ENCODE results near the gene SLC39A11. TPM values are rescaled to one million over a fixed set of nuclear protein-coding genes. Genes with fewer than 3 reads are reported as not detected.

Gene SLC39A11
- total and polyA plus RNA-seq, 4 donors = 18.9 to 44.9 (median 28.2) TPM

- WGBS = 96% methylated on average over 6 of the region's 6 CpGs
- no peak for DNase-seq (ENCODE audit: low spot score)
- Histone ChIP-seq H3K9ac (ENCODE audit: low read depth in 1 of 2, low read length in 2 of 2) (no peak overlapping the region), H3K36me3 (ENCODE audit: control insufficient read depth in 4 of 4, insufficient read depth in 3 of 4, low read depth in 1 of 4, low read length in 3 of 4) (peaks cover 0 to 5% (median 4%) of the 10 kb centered on the region in 4 donors), H3K27me3 (ENCODE audit: control insufficient read depth in 4 of 4, insufficient read depth in 4 of 4, low read length in 3 of 4) (no peaks in the 10 kb centered on the region), H3K4me1 (ENCODE audit: control insufficient read depth in 4 of 4, insufficient read depth in 4 of 4, low read length in 3 of 4) (no peaks in the 10 kb centered on the region), H3K4me3 (ENCODE audit: low read depth in 1 of 3, low read length in 3 of 3) (no peak overlapping the region), H3K9me3 (ENCODE audit: control insufficient read depth in 4 of 4, low read length in 3 of 4) (no peaks in the 10 kb centered on the region), H3K27ac (ENCODE audit: low read depth in 1 of 2, low read length in 2 of 2) (no peak overlapping the region)
- TF ChIP-seq SP1 (IDR thresholded peaks at IDR 0.05) = no peak
- no peak for TF ChIP-seq TAF1 (conservative IDR thresholded peaks at IDR 0.05)
- TF ChIP-seq MAX (IDR thresholded peaks at IDR 0.05) = no peak
- TF ChIP-seq ATF3 (IDR thresholded peaks at IDR 0.05) = no peak
- TF ChIP-seq REST (IDR thresholded peaks at IDR 0.05) = no peak
- no peak for TF ChIP-seq GABPA (IDR thresholded peaks at IDR 0.05 in 1 of 2, conservative IDR thresholded peaks at IDR 0.05 in 1 of 2)
- no peak for TF ChIP-seq RXRA (IDR thresholded peaks at IDR 0.05)
- no peak for TF ChIP-seq CTCF (IDR thresholded peaks at IDR 0.05; ENCODE audit: low read depth, low read length, missing input control)
- TF ChIP-seq YY1 (IDR thresholded peaks at IDR 0.05) = no peak
- TF ChIP-seq HNF4G (IDR thresholded peaks at IDR 0.05) = no peak
- no peak for TF ChIP-seq HNF4A (conservative IDR thresholded peaks at IDR 0.05)
- no peak for TF ChIP-seq FOXA2 (IDR thresholded peaks at IDR 0.05)
Measured at GRCh38 chr17:72832306-72832705, 260.2 kb downstream of the SLC39A11 start.

- WGBS = 87% methylated on average over 4 of the region's 4 CpGs
- TF ChIP-seq RAD21 (IDR thresholded peaks at IDR 0.05) (no peak), ZBTB33 (IDR thresholded peaks at IDR 0.05) (no peak), MAX (IDR thresholded peaks at IDR 0.05) (no peak), HNF4A (conservative IDR thresholded peaks at IDR 0.05) (no peak), ATF3 (IDR thresholded peaks at IDR 0.05) (no peak), FOXA1 (IDR thresholded peaks at IDR 0.05) (no peak), YY1 (IDR thresholded peaks at IDR 0.05) (no peak), TAF1 (conservative IDR thresholded peaks at IDR 0.05) (no peak), EGR1 (IDR thresholded peaks at IDR 0.05; ENCODE audit: low read depth in 2 of 2) (no peak), GABPA (IDR thresholded peaks at IDR 0.05 in 1 of 2, conservative IDR thresholded peaks at IDR 0.05 in 1 of 2) (no peak), HNF4G (IDR thresholded peaks at IDR 0.05) (no peak), JUND (IDR thresholded peaks at IDR 0.05) (no peak), FOXA2 (IDR thresholded peaks at IDR 0.05) (no peak), REST (IDR thresholded peaks at IDR 0.05) (no peak), RXRA (IDR thresholded peaks at IDR 0.05) (no peak)
- peaks cover 0 to 6% (median 5%) of the 10 kb centered on the region in 4 donors for H3K36me3 ChIP-seq (ENCODE audit: control insufficient read depth in 4 of 4, insufficient read depth in 3 of 4, low read depth in 1 of 4, low read length in 3 of 4)
- no peak overlapping the region for H3K27ac ChIP-seq (ENCODE audit: low read depth in 1 of 2, low read length in 2 of 2)
- H3K9ac ChIP-seq (ENCODE audit: low read depth in 1 of 2, low read length in 2 of 2) = no peak overlapping the region
- no peak overlapping the region for H3K4me3 ChIP-seq (ENCODE audit: low read depth in 1 of 3, low read length in 3 of 3)
- DNase-seq (ENCODE audit: low spot score) = no peak
- H3K27me3 ChIP-seq (ENCODE audit: control insufficient read depth in 4 of 4, insufficient read depth in 4 of 4, low read length in 3 of 4) = no peaks in the 10 kb centered on the region
- no peaks in the 10 kb centered on the region for H3K4me1 ChIP-seq (ENCODE audit: control insufficient read depth in 4 of 4, insufficient read depth in 4 of 4, low read length in 3 of 4)
- peaks cover 1 to 6% (median 5%) of the 10 kb centered on the region in 4 donors for H3K9me3 ChIP-seq (ENCODE audit: control insufficient read depth in 4 of 4, low read length in 3 of 4)
Measured at GRCh38 chr17:72829883-72830282, 262.6 kb downstream of the SLC39A11 start.
